GM12872 (cell line): ENCODE measurements around the gene NEDD9.

Experiments
- TF ChIP-seq, protein P1 (sequence below): IDR thresholded peaks from 3 replicates; pipeline ENCODE4 v1.5.1; 2011; ENCODE audit warnings: low read depth, mild to moderate bottlenecking, low read length, moderate library complexity; ENCODE audit not compliant: insufficient read depth

NEDD9 gene

DNA sequence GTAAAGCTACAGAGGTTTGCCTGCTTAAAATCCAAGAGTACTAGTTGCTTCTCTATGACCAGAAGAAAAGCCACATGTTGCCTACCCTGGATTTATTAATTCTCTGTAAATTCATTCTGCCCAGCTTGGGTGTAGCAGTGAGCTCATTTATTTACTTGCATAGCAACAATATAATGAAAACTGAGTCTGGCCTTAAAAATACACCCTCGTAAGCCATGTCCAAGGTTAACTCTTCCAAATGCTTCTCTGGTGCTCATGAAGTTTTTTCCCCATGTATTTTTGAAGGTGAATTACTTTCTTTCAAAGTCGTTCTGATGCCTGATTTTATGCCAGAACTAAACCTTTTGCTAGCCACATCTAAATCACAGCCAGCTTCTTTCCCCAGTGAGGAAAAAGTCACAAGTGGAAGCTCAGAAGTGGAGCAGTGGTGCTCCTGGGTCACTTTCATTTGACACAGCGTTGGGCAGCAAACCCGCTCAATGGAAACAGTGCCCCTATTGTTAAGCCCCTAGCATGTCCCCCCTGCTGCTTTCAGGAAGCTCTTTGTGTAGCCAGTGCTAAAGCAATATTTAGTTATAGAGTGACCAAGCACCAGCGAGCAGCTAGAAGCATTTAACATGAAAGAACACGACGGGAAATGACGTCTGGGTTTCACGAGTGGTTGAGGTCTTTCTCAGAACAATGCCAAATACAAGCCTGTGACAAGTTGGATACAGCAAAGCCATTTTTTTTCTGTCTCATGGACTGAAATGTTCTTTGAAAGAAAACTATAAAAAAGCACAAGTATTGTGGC, 29.8 kb downstream of the NEDD9 start:
- TF ChIP-seq, protein P1, sequence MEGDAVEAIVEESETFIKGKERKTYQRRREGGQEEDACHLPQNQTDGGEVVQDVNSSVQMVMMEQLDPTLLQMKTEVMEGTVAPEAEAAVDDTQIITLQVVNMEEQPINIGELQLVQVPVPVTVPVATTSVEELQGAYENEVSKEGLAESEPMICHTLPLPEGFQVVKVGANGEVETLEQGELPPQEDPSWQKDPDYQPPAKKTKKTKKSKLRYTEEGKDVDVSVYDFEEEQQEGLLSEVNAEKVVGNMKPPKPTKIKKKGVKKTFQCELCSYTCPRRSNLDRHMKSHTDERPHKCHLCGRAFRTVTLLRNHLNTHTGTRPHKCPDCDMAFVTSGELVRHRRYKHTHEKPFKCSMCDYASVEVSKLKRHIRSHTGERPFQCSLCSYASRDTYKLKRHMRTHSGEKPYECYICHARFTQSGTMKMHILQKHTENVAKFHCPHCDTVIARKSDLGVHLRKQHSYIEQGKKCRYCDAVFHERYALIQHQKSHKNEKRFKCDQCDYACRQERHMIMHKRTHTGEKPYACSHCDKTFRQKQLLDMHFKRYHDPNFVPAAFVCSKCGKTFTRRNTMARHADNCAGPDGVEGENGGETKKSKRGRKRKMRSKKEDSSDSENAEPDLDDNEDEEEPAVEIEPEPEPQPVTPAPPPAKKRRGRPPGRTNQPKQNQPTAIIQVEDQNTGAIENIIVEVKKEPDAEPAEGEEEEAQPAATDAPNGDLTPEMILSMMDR: no peak

GRCh38 chr6:11201772-11202512, 30.5 kb downstream of the NEDD9 start:
- TF ChIP-seq, protein P1: no peak

- TF ChIP-seq, protein P1: no peak
These were observed 31.5 kb downstream of the NEDD9 start for GRCh38 chr6:11201015-11201414.

GRCh38 chr6:11200356-11200755, 32.1 kb downstream of the NEDD9 start:
- TF ChIP-seq, protein P1: no peak

DNA sequence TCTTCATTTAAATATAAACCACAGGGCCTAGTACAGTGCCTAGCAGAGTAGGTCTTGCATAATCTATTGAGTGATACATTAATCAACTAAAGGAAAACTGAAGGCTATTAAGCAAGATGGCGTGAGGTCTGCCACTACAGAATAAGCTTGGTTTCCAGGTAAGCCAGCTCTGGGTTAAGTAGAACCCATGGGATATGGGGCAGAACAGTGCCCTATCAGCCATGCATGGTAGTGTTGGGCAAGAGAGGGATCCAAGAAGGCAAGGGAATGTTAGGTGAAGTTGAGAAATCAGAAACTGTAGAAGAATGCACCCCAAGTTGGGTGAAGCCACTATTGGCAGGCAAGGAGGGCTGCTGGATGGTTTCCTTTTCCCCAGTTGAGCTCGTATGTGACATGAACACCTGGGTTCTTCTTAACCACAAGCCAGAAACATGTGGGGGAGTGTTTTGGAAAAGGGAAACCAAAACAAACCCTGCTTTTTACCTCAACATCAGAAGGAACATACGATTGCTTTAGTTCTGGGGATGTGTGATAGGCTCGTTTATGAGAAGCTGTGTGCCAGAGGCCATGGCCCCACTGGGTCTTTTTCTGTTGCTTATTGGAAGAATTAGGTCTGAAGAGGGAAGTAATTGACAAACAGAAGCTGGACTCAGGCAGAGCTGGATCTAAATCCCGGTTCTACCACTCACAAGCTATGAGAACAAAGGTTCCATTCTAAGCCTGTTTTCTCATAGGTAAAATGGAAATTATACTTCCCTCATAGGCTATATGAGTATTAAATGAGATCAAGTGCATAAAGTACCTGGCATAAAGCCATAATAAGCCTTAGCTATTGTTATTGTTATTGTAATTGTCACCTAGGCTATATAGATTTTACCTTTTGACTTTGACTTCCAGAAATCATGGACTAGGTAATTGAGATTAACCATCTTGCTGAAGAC, 33.5 kb downstream of the NEDD9 start:
- TF ChIP-seq, protein P1: no peak

DNA sequence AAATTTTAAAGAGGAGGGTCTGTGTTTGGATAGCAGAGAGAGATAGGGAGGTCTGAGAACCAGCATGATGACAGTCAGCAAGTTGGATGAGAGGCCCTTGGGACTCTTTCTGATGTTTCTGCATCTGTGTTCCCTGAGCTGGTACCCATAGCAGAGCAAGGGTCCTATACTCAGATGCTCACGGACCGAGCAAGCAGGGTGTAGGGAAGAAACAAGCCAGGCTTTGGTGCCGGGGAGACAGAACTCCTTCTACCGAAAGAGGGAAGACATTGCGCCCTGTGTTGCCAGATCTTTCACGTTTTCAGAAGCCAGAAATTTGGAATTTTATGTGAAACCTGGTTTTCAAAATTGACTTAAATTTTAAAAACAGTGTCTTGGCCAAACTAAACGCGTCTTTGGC, 34.6 kb downstream of the NEDD9 start:
- TF ChIP-seq, protein P1: no peak

DNA sequence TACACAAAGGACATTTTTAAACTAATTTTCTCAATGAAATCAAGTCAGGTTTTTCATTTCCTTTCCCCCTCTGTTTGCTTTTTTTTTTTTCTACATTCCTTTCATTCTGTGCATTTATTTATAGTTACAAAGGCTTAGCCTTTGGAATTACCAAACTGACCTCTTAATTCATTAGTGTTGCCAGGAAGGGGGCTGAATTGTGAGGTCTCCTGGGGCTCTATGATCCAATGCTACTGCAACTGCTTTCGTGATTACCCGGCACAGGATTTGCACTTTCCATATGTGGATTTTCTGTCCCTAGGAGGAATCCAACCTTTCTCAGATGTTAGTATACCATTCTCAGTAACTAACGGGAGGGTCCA, 35.3 kb downstream of the NEDD9 start:
- TF ChIP-seq, protein P1: no peak
